Heart left ventricle (tissue), 16 donors: Measurements from ENCODE around the gene NEDD4L. TPM values are rescaled to one million over a fixed set of nuclear protein-coding genes. Genes with fewer than 3 reads are reported as not detected.

ENCODE experiments used
- ATAC-seq, 4 donors: fragments of 200-7000 bp; cut with Tn5 transposase; one replicate each; pipeline ENCODE4 v1.9.1; 2020 to 2022; ENCODE audit warnings: moderate library complexity in 4 of 4, mild to moderate bottlenecking in 3 of 4, moderate number of reproducible peaks in 1 of 4
- DNase-seq, 5 donors: peaks; one replicate each; pipeline ENCODE4 v3.0.0-alpha.2; 2020
- H3K27ac ChIP-seq, 12 donors: fragments of 200-600 bp; sonication (generic) in 4 of 12; one replicate each; pipeline versions ENCODE4 v1.5.0 to v1.8.0; 2016 to 2022; ENCODE audit warnings: mild to moderate bottlenecking in 2 of 12
- H3K27me3 ChIP-seq, 9 donors: fragments of 200-600 bp; sonication (generic) in 2 of 9; one replicate each; pipeline versions ENCODE4 v1.5.1 to v1.8.0; 2016 to 2022; ENCODE audit warnings: mild to moderate bottlenecking in 3 of 9
- H3K36me3 ChIP-seq, 9 donors: fragments of 200-600 bp; sonication (generic) in 2 of 9; one replicate each; pipeline versions ENCODE4 v1.5.0 to v1.8.0; 2018 to 2022; ENCODE audit warnings: mild to moderate bottlenecking in 2 of 9
- H3K4me1 ChIP-seq, 12 donors: fragments of 200-600 bp; sonication (generic) in 4 of 12; one replicate each; pipeline versions ENCODE4 v1.5.0 to v1.8.0; 2016 to 2022; ENCODE audit warnings: mild to moderate bottlenecking in 3 of 12
- H3K4me3 ChIP-seq, 12 donors: fragments of 200-600 bp; sonication (generic) in 4 of 12; one replicate each; pipeline versions ENCODE4 v1.5.0 to v1.8.0; 2017 to 2022; ENCODE audit warnings: mild to moderate bottlenecking in 9 of 12, moderate library complexity in 4 of 12
- H3K9me3 ChIP-seq, 12 donors: fragments of 200-600 bp; sonication (generic) in 4 of 12; one replicate each; pipeline versions ENCODE4 v1.5.0 to v1.8.0; 2016 to 2022; ENCODE audit warnings: mild to moderate bottlenecking in 1 of 12
- CTCF ChIP-seq, 12 donors: fragments of 200-600 bp; sonication (generic) in 4 of 12; IDR thresholded peaks; one replicate each; pipeline versions ENCODE4 v1.5.0 to v1.8.0; 2018 to 2022; ENCODE audit warnings: antibody characterized with exemption in 12 of 12, mild to moderate bottlenecking in 5 of 12
- POLR2A ChIP-seq, 2 donors: fragments of 450-650 bp; IDR thresholded peaks; one replicate each; pipeline ENCODE4 v1.6.1; 2017; ENCODE audit warnings: antibody characterized with exemption in 2 of 2, mild to moderate bottlenecking in 2 of 2, moderate library complexity in 2 of 2
- WGBS, 4 donors: extraction: QIAGEN DNeasy Blood & Tissue Kit in 2 of 4; methylation state at CpG; one replicate each; pipeline versions ENCODE4 v1.1.5 to v1.1.7; 2013 to 2018; 5-methylcytosine and 5-hydroxymethylcytosine counted together
- intact Hi-C, 10 donors: fragments of 100-400 bp; cut with DNase I; formaldehyde crosslinking; loops; one replicate each; pipeline versions ENCODE4 v1.11.1 to v1.14.2; 2022
- polyA plus RNA-seq, 2 donors: library from polyadenylated mRNA; stranded (reverse); fragments of 200-250 nt; gene quantifications; one replicate each; pipeline ENCODE4 v1.2.3, GENCODE V29; 2013
- total RNA-seq, 9 donors: library from RNA; depleted of rRNA in 2 of 9; stranded (reverse); fragments of >200 nt in 2 of 9; fragmentation: NEBNext Ultra II Directional in 3 of 9; extraction: Animal tissue kit (Norgen Biotek cat#: 25700) in 3 of 9; gene quantifications; one replicate each; pipeline versions ENCODE4 v1.1.0 to v1.2.4, GENCODE V29; 2016 to 2023
- donor health status: ischemic (EF 13 %, LVEDD 7.1; RV severe dilation, severe dysfunction).
- donor health status: healthy with polysubstance abuse.
- donor health status: DM: no; HTN: yes; CAD: no.
- donor health status: DM: no; HTN: no; CAD: no.
- donor health status: ischemic (EF 25% LVEDD 6.9; RV normal size, moderate dysfunction).
- donor health status: ischemic (EF 25% LVEDD 5.7; RV mildly dilated, moderate dysfunction).
- donor health status: healthy.
- donor health status: DM: yes; HTN: yes; CAD: no.
- donor health status: ischemic (EF 35%, LVEDD 5.7; RV mildly dilated, moderate dysfunction).
- donor health status: nonischemic (EF 11% LVEDD 7.7; RV severe dilation, severe dysfunction).
- donor health status: DM: yes; HTN: yes; CAD: no.
- donor health status: PGD.
- donor health status: ischemic (EF 29% LVEDD 5.4; RV normal size, mild dysfunction).
- donor health status: nonischemic (EF 23%, LVEDD 6.1; RV moderate dilation, normal function).

NEDD4L gene
- total and polyA plus RNA-seq, 11 donors: 14.7 to 64.1 (median 51.7) TPM

- no peak for DNase-seq
- intact Hi-C loops: loop anchor here in 2 of 10 donors (5.0 to 10.0 kb wide), 2 partner anchors 53 to 70 kb away; no protein-coding TSS in a partner anchor
- no peak for TF ChIP-seq CTCF (IDR thresholded peaks at IDR 0.05)
- TF ChIP-seq POLR2A (IDR thresholded peaks at IDR 0.05): no peak
- ATAC-seq: no peak
- Histone ChIP-seq H3K27ac (no peak overlapping the region), H3K36me3 (no peaks in the 10 kb centered on the region), H3K4me3 (no peak overlapping the region), H3K9me3 (no peaks in the 10 kb centered on the region), H3K4me1 (peaks cover 0 to 16% (median 8%) of the 10 kb centered on the region in 12 donors), H3K27me3 (no peaks in the 10 kb centered on the region)
- 83 to 91% (median 87%) methylated on average over 6 of the region's 6 CpGs for WGBS, 4 donors
These were observed 208.1 kb downstream of the NEDD4L start for GRCh38 chr18:58252166-58252565.

- Histone ChIP-seq H3K4me3 (no peak overlapping the region), H3K27ac (no peak overlapping the region), H3K36me3 (no peaks in the 10 kb centered on the region), H3K9me3 (no peaks in the 10 kb centered on the region), H3K27me3 (no peaks in the 10 kb centered on the region), H3K4me1 (peaks cover 0 to 6% (median 0%) of the 10 kb centered on the region in 12 donors)
- intact Hi-C loops: loop anchor here in 2 of 10 donors (5.0 to 10.0 kb wide), 2 partner anchors 51 to 69 kb away; no protein-coding TSS in a partner anchor
- no peak for ATAC-seq
- DNase-seq: no peak
- TF ChIP-seq CTCF (IDR thresholded peaks at IDR 0.05): no peak
- WGBS, 4 donors: 94 to 98% (median 97%) methylated on average over 2 of the region's 2 CpGs
These were observed 209.3 kb downstream of the NEDD4L start for GRCh38 chr18:58253318-58253717.

GRCh38 chr18:58253871-58254270 lies 209.8 kb downstream of the NEDD4L start:
- Histone ChIP-seq H3K27ac (peak overlapping the region in 6 of 12 donors; percentile 7 to 87 (median 76)), H3K4me1 (peaks cover 0 to 6% (median 0%) of the 10 kb centered on the region in 12 donors), H3K9me3 (no peaks in the 10 kb centered on the region), H3K4me3 (no peak overlapping the region), H3K36me3 (no peaks in the 10 kb centered on the region), H3K27me3 (no peaks in the 10 kb centered on the region)
- TF ChIP-seq CTCF (IDR thresholded peaks at IDR 0.05) (no peak), POLR2A (IDR thresholded peaks at IDR 0.05) (no peak)
- DNase-seq: no peak
- 78 to 90% (median 85%) methylated on average over 1 of the region's 1 CpG for WGBS, 4 donors
- no peak for ATAC-seq
- intact Hi-C loops: loop anchor here in 2 of 10 donors (5.0 to 10.0 kb wide), 2 partner anchors 51 to 68 kb away; no protein-coding TSS in a partner anchor

GRCh38 chr18:58254873-58255511 lies 211.0 kb downstream of the NEDD4L start:
- H3K27me3 ChIP-seq: no peaks in the 10 kb centered on the region
- H3K9me3 ChIP-seq: no peaks in the 10 kb centered on the region
- peak overlapping the region; percentile 62 to 87 (median 80) for H3K27ac ChIP-seq
- peak; percentile 57 to 75 (median 65) for DNase-seq
- 49 to 61% (median 58%) methylated on average over 17 of the region's 17 CpGs for WGBS, 4 donors
- ATAC-seq: peak; percentile 86 to 91 (median 88)
- intact Hi-C loops: loop anchor here in 8 of 10 donors (5.0 to 10.0 kb wide), 4 partner anchors 50 to 67 kb away; no protein-coding TSS in a partner anchor
- peaks cover 0 to 6% (median 0%) of the 10 kb centered on the region in 12 donors for H3K4me1 ChIP-seq
- H3K4me3 ChIP-seq: peak overlapping the region; percentile 27 to 61 (median 53)
- no peak for TF ChIP-seq CTCF (IDR thresholded peaks at IDR 0.05)
- no peak for TF ChIP-seq POLR2A (IDR thresholded peaks at IDR 0.05)
- no peaks in the 10 kb centered on the region for H3K36me3 ChIP-seq
